Activated CD8-positive, alpha-beta T cell treated with anti-CD3 and anti-CD28 coated beads, Interleukin-2, amount 10 ng/mL, durations not matched to agents 7 days and 5 days (primary cell): ENCODE measurements around the gene IRF3. TPM values are rescaled to one million over a fixed set of nuclear protein-coding genes. Genes with fewer than 3 reads are reported as not detected.

ENCODE experiments used
- ATAC-seq: fragments of 150-1000 bp; cut with Tn5 transposase; one replicate; pipeline ENCODE4 v1.10.0; 2021; ENCODE audit warnings: moderate library complexity
- CTCF ChIA-PET: fragments of 350-600 bp; sonication (Branson Sonifier 250); formaldehyde crosslinking; loops from one replicate; lab custom pipeline; 2021; ENCODE audit warnings: antibody characterized with exemption; lab: Charles Lee
- POLR2A ChIA-PET: fragments of 350-600 bp; sonication (Branson Sonifier 250); formaldehyde crosslinking; loops from one replicate; lab custom pipeline; 2021; ENCODE audit warnings: antibody characterized with exemption; lab: Charles Lee
- DNase-seq: peaks from one replicate; pipeline ENCODE4 v3.0.0-alpha.2; 2020
- H3K27ac Mint-ChIP-seq: one replicate; pipeline ENCODE4 v1.8.0; 2021; ENCODE audit warnings: mild to moderate bottlenecking, mixed read lengths
- H3K27me3 Mint-ChIP-seq: one replicate; pipeline ENCODE4 v1.8.0; 2021; ENCODE audit warnings: low read depth, mixed read lengths
- H3K36me3 Mint-ChIP-seq: one replicate; pipeline ENCODE4 v1.8.0; 2021; ENCODE audit warnings: low read depth, mixed read lengths
- H3K4me1 Mint-ChIP-seq: one replicate; pipeline ENCODE4 v1.8.0; 2021; ENCODE audit warnings: low read depth, mixed read lengths
- H3K4me3 Mint-ChIP-seq: one replicate; pipeline ENCODE4 v1.8.0; 2021; ENCODE audit warnings: mild to moderate bottlenecking, mixed read lengths
- H3K9me3 Mint-ChIP-seq: one replicate; pipeline ENCODE4 v1.8.0; 2022; ENCODE audit warnings: mixed read lengths; ENCODE audit not compliant: insufficient read depth
- total RNA-seq, 2 experiments: library from RNA; stranded (reverse); gene quantifications; one replicate each; pipeline ENCODE4 v1.2.3, GENCODE V29; 2021

Gene IRF3
- total RNA-seq, 2 experiments from 2014 or later, result 133 to 137 TPM

GRCh38 chr19:49654581-49654980 is 11.1 kb downstream of the IRF3 start:
- no peak for ATAC-seq
- no peaks in the 10 kb centered on the region for H3K9me3 Mint-ChIP-seq
- POLR2A ChIA-PET, result no interaction called here

GRCh38 chr19:49653466-49653806 is 12.2 kb downstream of the IRF3 start:
- Mint-ChIP-seq H3K36me3 (peaks cover 45% of the 10 kb centered on the region), H3K27me3 (no peaks in the 10 kb centered on the region), H3K9me3 (no peaks in the 10 kb centered on the region), H3K4me1 (peaks cover 3% of the 10 kb centered on the region), H3K27ac (no peak overlapping the region), H3K4me3 (no peak overlapping the region)
- ATAC-seq (no peak), DNase-seq (no peak)
- CTCF ChIA-PET, result no interaction called here
- POLR2A ChIA-PET, result no interaction called here

More at GRCh38 chr19:49654581-49654980, 11.1 kb downstream of the IRF3 start:
- H3K27ac Mint-ChIP-seq, result no peak overlapping the region
- peaks cover 3% of the 10 kb centered on the region for H3K4me1 Mint-ChIP-seq
- no peak for DNase-seq
- CTCF ChIA-PET, result interaction anchor here (1.1 kb wide), 1 partner anchor 10 kb away, joined by 3 read pairs; no protein-coding TSS in a partner anchor
- no peaks in the 10 kb centered on the region for H3K27me3 Mint-ChIP-seq
- no peak overlapping the region for H3K4me3 Mint-ChIP-seq
- H3K36me3 Mint-ChIP-seq, result peaks cover 48% of the 10 kb centered on the region

GRCh38 chr19:49652551-49653465 is 12.8 kb downstream of the IRF3 start:
- peaks cover 44% of the 10 kb centered on the region for H3K36me3 Mint-ChIP-seq
- ATAC-seq, result no peak
- ChIA-PET CTCF (no interaction called here), POLR2A (no interaction called here)
- H3K4me3 Mint-ChIP-seq, result no peak overlapping the region
- DNase-seq, result no peak
- H3K4me1 Mint-ChIP-seq, result peaks cover 3% of the 10 kb centered on the region
- no peaks in the 10 kb centered on the region for H3K27me3 Mint-ChIP-seq
- no peak overlapping the region for H3K27ac Mint-ChIP-seq
- H3K9me3 Mint-ChIP-seq, result no peaks in the 10 kb centered on the region

- Mint-ChIP-seq H3K27me3 (no peaks in the 10 kb centered on the region), H3K27ac (no peak overlapping the region), H3K4me1 (peaks cover 1% of the 10 kb centered on the region), H3K9me3 (no peaks in the 10 kb centered on the region), H3K36me3 (peaks cover 43% of the 10 kb centered on the region), H3K4me3 (no peak overlapping the region)
- POLR2A ChIA-PET, result no interaction called here
- DNase-seq (no peak), ATAC-seq (no peak)
- CTCF ChIA-PET, result no interaction called here
Observed at GRCh38 chr19:49651820-49652550, 13.7 kb downstream of the IRF3 start.

GRCh38 chr19:49651029-49651819 is 14.4 kb downstream of the IRF3 start:
- Mint-ChIP-seq H3K4me1 (peaks cover 1% of the 10 kb centered on the region), H3K9me3 (no peaks in the 10 kb centered on the region), H3K27ac (no peak overlapping the region), H3K36me3 (peaks cover 44% of the 10 kb centered on the region), H3K4me3 (no peak overlapping the region), H3K27me3 (no peaks in the 10 kb centered on the region)
- ATAC-seq, result no peak
- DNase-seq, result no peak
- ChIA-PET CTCF (no interaction called here), POLR2A (no interaction called here)

GRCh38 chr19:49646586-49646985 is 19.1 kb downstream of the IRF3 start:
- no peak for DNase-seq
- H3K27me3 Mint-ChIP-seq, result no peaks in the 10 kb centered on the region
- H3K4me1 Mint-ChIP-seq, result peaks cover 28% of the 10 kb centered on the region
- H3K27ac Mint-ChIP-seq, result no peak overlapping the region
- H3K4me3 Mint-ChIP-seq, result no peak overlapping the region
- CTCF ChIA-PET, result no interaction called here
- H3K9me3 Mint-ChIP-seq, result no peaks in the 10 kb centered on the region
- H3K36me3 Mint-ChIP-seq, result peaks cover 29% of the 10 kb centered on the region
- no peak for ATAC-seq
- POLR2A ChIA-PET, result no interaction called here

- no peaks in the 10 kb centered on the region for H3K27me3 Mint-ChIP-seq
- H3K4me1 Mint-ChIP-seq, result peaks cover 31% of the 10 kb centered on the region
- DNase-seq, result no peak
- peaks cover 28% of the 10 kb centered on the region for H3K36me3 Mint-ChIP-seq
- no peaks in the 10 kb centered on the region for H3K9me3 Mint-ChIP-seq
- CTCF ChIA-PET, result interaction anchor here (1.3 kb wide), 1 partner anchor 35 kb away, joined by 3 read pairs; no protein-coding TSS in a partner anchor
- POLR2A ChIA-PET, result interaction anchor here (0.8 kb wide), 1 partner anchor 150 kb away, joined by 3 read pairs; no protein-coding TSS in a partner anchor
- no peak overlapping the region for H3K27ac Mint-ChIP-seq
- H3K4me3 Mint-ChIP-seq, result no peak overlapping the region
- no peak for ATAC-seq
Observed at GRCh38 chr19:49645995-49646394, 19.7 kb downstream of the IRF3 start.

- ChIA-PET CTCF (interaction anchor here (1.3 kb wide), 1 partner anchor 35 kb away, joined by 3 read pairs; no protein-coding TSS in a partner anchor), POLR2A (interaction anchor here (0.8 to 1.0 kb wide), 2 partner anchors 15 to 151 kb away, joined by 3 to 4 read pairs; no protein-coding TSS in a partner anchor)
- no peak overlapping the region for H3K4me3 Mint-ChIP-seq
- H3K9me3 Mint-ChIP-seq, result no peaks in the 10 kb centered on the region
- peaks cover 35% of the 10 kb centered on the region for H3K4me1 Mint-ChIP-seq
- peak overlapping the region; percentile 34 for H3K27ac Mint-ChIP-seq
- ATAC-seq (no peak), DNase-seq (no peak)
- peaks cover 28% of the 10 kb centered on the region for H3K36me3 Mint-ChIP-seq
- no peaks in the 10 kb centered on the region for H3K27me3 Mint-ChIP-seq
Observed at GRCh38 chr19:49645592-49645991, 20.1 kb downstream of the IRF3 start.

GRCh38 chr19:49643466-49643865 is 22.2 kb downstream of the IRF3 start:
- POLR2A ChIA-PET, result interaction anchor here (0.8 to 5.4 kb wide), 4 partner anchors 14 to 63 kb away, joined by 3 to 38 read pairs (median 7); partner anchors contain the start of genes BCL2L12, IRF3, NOSIP and PRMT1
- H3K36me3 Mint-ChIP-seq, result peaks cover 21% of the 10 kb centered on the region
- no peaks in the 10 kb centered on the region for H3K9me3 Mint-ChIP-seq

GRCh38 chr19:49642492-49643035 is 23.1 kb downstream of the IRF3 start:
- CTCF ChIA-PET, result interaction anchor here (1.0 to 2.8 kb wide), 8 partner anchors 21 to 138 kb away, joined by 3 to 13 read pairs (median 6); partner anchors contain the start of gene PRMT1
- ATAC-seq (no peak), DNase-seq (no peak)
- H3K36me3 Mint-ChIP-seq, result peaks cover 21% of the 10 kb centered on the region
- H3K4me1 Mint-ChIP-seq, result peaks cover 57% of the 10 kb centered on the region
- peak overlapping the region; percentile 98 for H3K27ac Mint-ChIP-seq
- H3K9me3 Mint-ChIP-seq, result no peaks in the 10 kb centered on the region
- peaks cover 4% of the 10 kb centered on the region for H3K27me3 Mint-ChIP-seq
- POLR2A ChIA-PET, result interaction anchor here (0.8 to 5.4 kb wide), 5 partner anchors 14 to 62 kb away, joined by 3 to 38 read pairs (median 6); partner anchors contain the start of genes BCL2L12, IRF3, NOSIP and PRMT1
- peak overlapping the region; percentile 90 for H3K4me3 Mint-ChIP-seq

More at GRCh38 chr19:49643466-49643865, 22.2 kb downstream of the IRF3 start:
- H3K4me1 Mint-ChIP-seq, result peaks cover 49% of the 10 kb centered on the region
- H3K27ac Mint-ChIP-seq, result no peak overlapping the region
- CTCF ChIA-PET, result interaction anchor here (1.1 to 2.7 kb wide), 6 partner anchors 21 to 74 kb away, joined by 3 to 11 read pairs (median 6); partner anchors contain the start of gene PRMT1
- ATAC-seq, result no peak
- H3K4me3 Mint-ChIP-seq, result peak overlapping the region; percentile 90
- no peak for DNase-seq
- H3K27me3 Mint-ChIP-seq, result peaks cover 1% of the 10 kb centered on the region
